Tibial nerve (tissue), 4 donors: ENCODE measurements around the gene HAAO. TPM values are rescaled to one million over a fixed set of nuclear protein-coding genes. Genes with fewer than 3 reads are reported as not detected.

Source experiments
- DNase-seq, 2 donors: peaks; one replicate each; pipeline ENCODE4 v3.0.0-alpha.2; 2019; ENCODE audit warnings: low spot score in 2 of 2
- H3K27ac ChIP-seq, 4 donors: fragments of 200-600 bp; sonication (generic) in 3 of 4; one replicate each; pipeline ENCODE4 v1.5.1; 2017 to 2019; ENCODE audit warnings: mild to moderate bottlenecking in 1 of 4
- H3K27me3 ChIP-seq, 2 donors: fragments of 200-600 bp; sonication (generic) in 1 of 2; one replicate each; pipeline versions ENCODE4 v1.5.1 to v1.6.0; 2017 to 2019
- H3K36me3 ChIP-seq, 3 donors: fragments of 200-600 bp; sonication (generic); one replicate each; pipeline ENCODE4 v1.5.1; 2018 to 2019
- H3K4me1 ChIP-seq, 4 donors: fragments of 200-600 bp; sonication (generic) in 3 of 4; one replicate each; pipeline ENCODE4 v1.5.1; 2017 to 2019
- H3K4me3 ChIP-seq, 4 donors: fragments of 200-600 bp; sonication (generic) in 3 of 4; one replicate each; pipeline ENCODE4 v1.5.1; 2017 to 2019; ENCODE audit warnings: mild to moderate bottlenecking in 1 of 4, moderate library complexity in 1 of 4
- H3K9me3 ChIP-seq, 4 donors: fragments of 200-600 bp; sonication (generic) in 3 of 4; one replicate each; pipeline ENCODE4 v1.5.1; 2017 to 2019
- CTCF ChIP-seq, 5 experiments: fragments of 200-600 bp in 3 of 5; fragments of 450-650 bp in 2 of 5; sonication (generic) in 3 of 5; IDR thresholded peaks; one replicate each; pipeline ENCODE4 v1.5.1; 2016 to 2019; ENCODE audit warnings: antibody characterized with exemption in 5 of 5, mild to moderate bottlenecking in 3 of 5, moderate library complexity in 2 of 5
- EP300 ChIP-seq, 2 donors: sonication (generic); formaldehyde crosslinking; IDR thresholded peaks; one replicate each; pipeline ENCODE4 v1.6.1; 2017; ENCODE audit warnings: antibody characterized with exemption in 2 of 2, mild to moderate bottlenecking in 1 of 2
- POLR2A ChIP-seq, 2 donors: fragments of 450-650 bp; IDR thresholded peaks; one replicate each; pipeline ENCODE4 v1.6.1; 2017; ENCODE audit warnings: antibody characterized with exemption in 2 of 2, mild to moderate bottlenecking in 2 of 2, moderate library complexity in 2 of 2
- WGBS, 2 donors: methylation state at CpG; one replicate each; pipeline ENCODE4 v1.1.5; 2018; 5-methylcytosine and 5-hydroxymethylcytosine counted together
- total RNA-seq, 4 donors: library from RNA; depleted of rRNA; stranded (reverse); fragments of >200 nt; gene quantifications; one replicate each; pipeline ENCODE4 v1.1.0, GENCODE V29; 2016

The HAAO gene
- total RNA-seq, 4 donors from 2014 or later = 5.9 to 24.1 (median 7.6) TPM

GRCh38 chr2:42809819-42810120, 17.4 kb upstream of the HAAO start:
- Histone ChIP-seq H3K9me3 (no peaks in the 10 kb centered on the region), H3K27ac (peak overlapping the region; percentile 96 to 99 (median 98)), H3K4me3 (peak overlapping the region; percentile 48 to 69 (median 60)), H3K4me1 (peaks cover 0 to 26% (median 2%) of the 10 kb centered on the region in 4 donors), H3K27me3 (no peaks in the 10 kb centered on the region), H3K36me3 (no peaks in the 10 kb centered on the region)
- TF ChIP-seq CTCF (IDR thresholded peaks at IDR 0.05) = peak; percentile 23 to 81 (median 51)
- no peak for TF ChIP-seq POLR2A (IDR thresholded peaks at IDR 0.05)
- TF ChIP-seq EP300 (IDR thresholded peaks at IDR 0.05) = no peak
- 0 to 1% methylated on average over 4 to 11 of the region's 35 CpGs for WGBS, 2 donors
- DNase-seq = peak; percentile 65 to 72

GRCh38 chr2:42809131-42809818, 16.9 kb upstream of the HAAO start:
- no peak for DNase-seq
- H3K4me1 ChIP-seq = peaks cover 0 to 26% (median 2%) of the 10 kb centered on the region in 4 donors
- WGBS, 2 donors = 35 to 39% methylated on average over 10 of the region's 10 CpGs
- peak overlapping the region; percentile 96 to 99 (median 98) for H3K27ac ChIP-seq
- no peak for TF ChIP-seq CTCF (IDR thresholded peaks at IDR 0.05)
- no peak for TF ChIP-seq POLR2A (IDR thresholded peaks at IDR 0.05)
- no peak for TF ChIP-seq EP300 (IDR thresholded peaks at IDR 0.05)
- H3K4me3 ChIP-seq = peak overlapping the region; percentile 48 to 69 (median 60)
- H3K9me3 ChIP-seq = no peaks in the 10 kb centered on the region
- H3K36me3 ChIP-seq = no peaks in the 10 kb centered on the region
- no peaks in the 10 kb centered on the region for H3K27me3 ChIP-seq

GRCh38 chr2:42808301-42808700, 15.9 kb upstream of the HAAO start:
- Histone ChIP-seq H3K27ac (peak overlapping the region in 1 of 4 donors; percentile 96), H3K4me3 (no peak overlapping the region), H3K9me3 (no peaks in the 10 kb centered on the region), H3K36me3 (no peaks in the 10 kb centered on the region), H3K27me3 (no peaks in the 10 kb centered on the region), H3K4me1 (peaks cover 0 to 26% (median 2%) of the 10 kb centered on the region in 4 donors)
- no peak for DNase-seq
- TF ChIP-seq EP300 (IDR thresholded peaks at IDR 0.05) (no peak), CTCF (IDR thresholded peaks at IDR 0.05) (no peak), POLR2A (IDR thresholded peaks at IDR 0.05) (no peak)
- 78 to 88% methylated on average over 5 of the region's 5 CpGs for WGBS, 2 donors

DNA sequence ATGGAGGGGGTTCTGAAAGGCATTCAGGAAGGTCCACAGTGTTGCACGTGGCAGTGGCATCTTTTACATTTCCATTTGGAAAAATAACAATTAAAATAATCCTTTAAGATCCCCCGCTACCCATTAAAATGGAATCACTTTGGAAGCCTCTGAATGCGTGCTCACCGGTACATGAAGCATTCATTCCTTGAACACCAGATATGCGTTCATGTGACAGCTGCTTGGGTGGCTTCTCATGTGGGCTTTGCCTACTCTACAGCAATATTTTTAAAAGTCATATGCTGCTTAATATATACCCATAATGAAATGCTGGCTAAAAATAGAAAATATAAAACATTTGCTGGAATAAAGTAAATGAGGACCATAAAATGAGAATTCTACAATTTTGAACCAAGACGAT, 14.4 kb upstream of the HAAO start:
- peaks cover 0 to 20% (median 2%) of the 10 kb centered on the region in 4 donors for H3K4me1 ChIP-seq
- no peaks in the 10 kb centered on the region for H3K27me3 ChIP-seq
- TF ChIP-seq CTCF (IDR thresholded peaks at IDR 0.05) (no peak), EP300 (IDR thresholded peaks at IDR 0.05) (no peak), POLR2A (IDR thresholded peaks at IDR 0.05) (no peak)
- H3K4me3 ChIP-seq = no peak overlapping the region
- 88 to 92% methylated on average over 6 of the region's 6 CpGs for WGBS, 2 donors
- H3K36me3 ChIP-seq = no peaks in the 10 kb centered on the region
- H3K27ac ChIP-seq = no peak overlapping the region
- H3K9me3 ChIP-seq = no peaks in the 10 kb centered on the region
- DNase-seq = no peak

DNA sequence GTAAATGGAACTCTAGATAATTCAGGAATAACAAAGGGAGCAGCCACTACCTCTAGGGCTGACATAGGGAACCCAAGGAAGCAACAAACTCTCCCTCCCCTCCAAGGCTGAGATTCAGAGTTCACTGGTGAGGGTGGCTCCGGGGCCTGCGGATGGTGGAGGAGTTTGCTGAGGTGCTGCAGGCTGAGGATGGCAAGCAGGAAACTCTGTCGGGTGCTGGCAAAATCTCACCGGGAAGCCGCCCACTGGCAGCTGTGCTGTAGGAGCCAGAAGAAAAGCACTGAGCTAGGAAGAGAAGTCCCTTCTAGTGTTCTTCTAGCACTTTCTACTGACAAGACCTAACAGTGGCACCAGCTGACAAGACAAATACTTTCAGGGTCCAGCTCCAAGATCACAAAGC, 12.5 kb upstream of the HAAO start:
- no peak overlapping the region for H3K4me3 ChIP-seq
- H3K36me3 ChIP-seq = no peaks in the 10 kb centered on the region
- H3K9me3 ChIP-seq = no peaks in the 10 kb centered on the region
- no peak for DNase-seq
- no peak for TF ChIP-seq CTCF (IDR thresholded peaks at IDR 0.05)
- TF ChIP-seq POLR2A (IDR thresholded peaks at IDR 0.05) = no peak
- no peak for TF ChIP-seq EP300 (IDR thresholded peaks at IDR 0.05)
- H3K4me1 ChIP-seq = peaks cover 0 to 29% (median 10%) of the 10 kb centered on the region in 4 donors
- no peaks in the 10 kb centered on the region for H3K27me3 ChIP-seq
- H3K27ac ChIP-seq = no peak overlapping the region
- 75 to 86% methylated on average over 5 of the region's 5 CpGs for WGBS, 2 donors
